SK-N-MC (cell line): ENCODE results near the gene TMSB15B.

ENCODE experiments used
- EZH2 ChIP-seq: fragments of 200-600 bp; sonication (generic); IDR thresholded peaks from one replicate; pipeline ENCODE4 v1.6.1; 2017; ENCODE audit warnings: antibody characterized with exemption
- FOXP2 ChIP-seq: optimal IDR thresholded peaks from 2 replicates; pipeline ENCODE3; 2011; ENCODE audit warnings: mild to moderate bottlenecking, moderate library complexity; ENCODE audit not compliant: insufficient read depth; ENCODE audit errors: extremely low read length, control extremely low read depth
- POLR2AphosphoS5 ChIP-seq: IDR thresholded peaks from 2 replicates; pipeline ENCODE4 v1.6.1; 2012; ENCODE audit warnings: mild to moderate bottlenecking, low read depth, low read length, borderline replicate concordance

DNA sequence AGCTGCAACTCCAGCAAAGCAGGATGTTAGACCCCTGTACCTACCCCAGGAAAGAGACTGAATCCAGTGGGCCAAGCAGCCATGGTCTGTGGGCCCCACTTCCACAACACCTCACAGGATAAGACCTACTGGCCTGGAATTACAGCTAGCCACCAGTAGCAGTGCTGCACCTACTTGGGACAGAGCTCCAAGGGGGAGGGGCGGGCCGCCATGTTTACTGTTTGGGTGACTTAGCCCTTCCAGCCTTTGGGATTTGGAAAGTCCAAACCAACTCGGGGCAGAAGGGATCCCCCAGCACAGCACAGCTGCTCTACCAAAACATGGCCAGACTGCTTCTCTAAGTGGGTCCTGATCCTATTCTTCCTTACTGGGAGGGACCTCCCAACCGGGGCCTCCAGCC is 9.1 kb upstream of the TMSB15B start:
- no peak for TF ChIP-seq EZH2
- no peak for TF ChIP-seq POLR2AphosphoS5
- TF ChIP-seq FOXP2: no peak
